DND-41 (cell line): ENCODE results near the gene UBL3.

Experiments used
- CTCF ChIP-seq: IDR thresholded peaks from 2 replicates; pipeline ENCODE4 v1.5.1; 2012; ENCODE audit warnings: borderline replicate concordance, low read length, moderate library complexity, mild to moderate bottlenecking; ENCODE audit not compliant: poor library complexity, severe bottlenecking; ENCODE audit errors: extremely low read depth
- EZH2 ChIP-seq: IDR thresholded peaks from 3 replicates; pipeline ENCODE4 v1.6.1; 2012; ENCODE audit warnings: borderline replicate concordance, low read depth, mild to moderate bottlenecking, moderate library complexity, low read length, inconsistent platforms; ENCODE audit not compliant: severe bottlenecking

- TF ChIP-seq CTCF (no peak), EZH2 (no peak)
Measured at GRCh38 chr13:29800687-29801086, 49.7 kb downstream of the UBL3 start.
